GM12878 (cell line): ENCODE measurements around the gene CLEC4G. TPM values are rescaled to one million over a fixed set of nuclear protein-coding genes. Genes with fewer than 3 reads are reported as not detected.

Experiments used
- BCL11A ChIP-seq: IDR thresholded peaks from 2 replicates; pipeline ENCODE4 v1.6.1; 2011; ENCODE audit warnings: low read depth, low read length
- CEBPB ChIP-seq, 2 experiments: fragments of 150-350 bp in 1 of 2; IDR thresholded peaks; 2 replicates each; pipeline ENCODE4 v1.6.1; 2012 to 2014; ENCODE audit warnings: low read depth in 2 of 2, low read length in 2 of 2, borderline replicate concordance in 1 of 2, inconsistent platforms in 1 of 2
- CREB1 ChIP-seq: IDR thresholded peaks from 2 replicates; pipeline ENCODE4 v1.6.1; 2012; ENCODE audit warnings: low read depth, mild to moderate bottlenecking, inconsistent platforms
- DPF2 ChIP-seq: fragments of 450-650 bp; IDR thresholded peaks from 2 replicates; pipeline ENCODE4 v1.6.1; 2017; ENCODE audit warnings: mild to moderate bottlenecking
- EGR1 ChIP-seq, 2 experiments: IDR thresholded peaks; 1 replicate in 1 of 2; 2 replicates in 1 of 2; pipeline ENCODE4 v1.6.1; 2011 to 2012; ENCODE audit warnings: low read depth in 2 of 2, low read length in 2 of 2, borderline replicate concordance in 1 of 2, mild to moderate bottlenecking in 1 of 2, moderate library complexity in 1 of 2
- IKZF1 ChIP-seq: fragments of 450-650 bp; conservative IDR thresholded peaks from 2 replicates; pipeline ENCODE4 v1.6.1; 2017; ENCODE audit warnings: antibody characterized with exemption, mild to moderate bottlenecking
- MLLT1 ChIP-seq: fragments of 450-650 bp; IDR thresholded peaks from 2 replicates; pipeline ENCODE4 v1.6.1; 2016; ENCODE audit warnings: mild to moderate bottlenecking
- MTA3 ChIP-seq: IDR thresholded peaks from 2 replicates; pipeline ENCODE4 v1.6.1; 2012; ENCODE audit warnings: low read length, inconsistent platforms, borderline replicate concordance
- NFIC ChIP-seq: IDR thresholded peaks from 2 replicates; pipeline ENCODE4 v1.6.1; 2012; ENCODE audit warnings: low read depth, mild to moderate bottlenecking, inconsistent platforms, low read length, moderate library complexity
- POLR2AphosphoS2 ChIP-seq: IDR thresholded peaks from 2 replicates; pipeline ENCODE4 v1.6.1; 2011; ENCODE audit warnings: low read depth, mild to moderate bottlenecking, low read length, improper control_type of control experiment, moderate library complexity
- RUNX3 ChIP-seq: IDR thresholded peaks from 2 replicates; pipeline ENCODE4 v1.6.1; 2012; ENCODE audit warnings: low read length, inconsistent platforms
- SMAD5 ChIP-seq: IDR thresholded peaks from 2 replicates; pipeline ENCODE4 v1.6.1; 2016; ENCODE audit warnings: antibody characterized with exemption, low read depth
- SMC3 ChIP-seq: IDR thresholded peaks from 2 replicates; pipeline ENCODE4 v1.6.1; 2011; ENCODE audit warnings: low read length, improper control_type of control experiment, borderline replicate concordance
- SRF ChIP-seq, 2 experiments: IDR thresholded peaks; 2 replicates each; pipeline ENCODE4 v1.6.1; 2011; ENCODE audit warnings: low read depth in 2 of 2, low read length in 2 of 2, mild to moderate bottlenecking in 1 of 2, moderate library complexity in 1 of 2
- SUZ12 ChIP-seq: fragments of 200-600 bp; sonication (generic); IDR thresholded peaks from one replicate; pipeline ENCODE4 v1.6.1; 2018; ENCODE audit warnings: antibody characterized with exemption, mild to moderate bottlenecking; ENCODE audit not compliant: unreplicated experiment
- TAF1 ChIP-seq: IDR thresholded peaks from 2 replicates; pipeline ENCODE4 v1.6.1; 2011; ENCODE audit warnings: mild to moderate bottlenecking, low read depth, low read length, borderline replicate concordance
- TARDBP ChIP-seq: IDR thresholded peaks from 2 replicates; pipeline ENCODE4 v1.6.1; 2016; ENCODE audit warnings: borderline replicate concordance
- YBX1 ChIP-seq: fragments of 450-650 bp; IDR thresholded peaks from 2 replicates; pipeline ENCODE4 v1.6.1; 2016; ENCODE audit warnings: antibody characterized with exemption
- ZNF217 ChIP-seq: fragments of 450-650 bp; IDR thresholded peaks from 2 replicates; pipeline ENCODE4 v1.6.1; 2017; ENCODE audit warnings: antibody characterized with exemption, mild to moderate bottlenecking
- polyA plus RNA-seq, 11 experiments: library from polyadenylated mRNA; depleted of rRNA in 4 of 11; unstranded in 6 of 11; stranded (reverse) in 5 of 11; fragments of >200 nt; fragmentation: Nextera tagmentation in 4 of 11; fragmentation: Illumina TruSeq in 1 of 11; extraction: Ambion mirVana in 4 of 11; extraction: Trizol in 1 of 11; gene quantifications; 1 replicate in 1 of 11; 2 replicates in 10 of 11; pipeline versions ENCODE4 v1.2.1 to v1.2.3, GENCODE V29; 2011 to 2016; ENCODE audit warnings: inconsistent platforms in 2 of 11, missing spikeins in 2 of 11, low read depth in 1 of 11
- total RNA-seq, 4 experiments: library from RNA; depleted of rRNA in 3 of 4; stranded (reverse); fragments of >200 nt in 3 of 4; fragmentation: Illumina TruSeq in 1 of 4; extraction: Trizol in 1 of 4; gene quantifications; 2 replicates each; pipeline versions ENCODE4 v1.2.1 to v1.2.3, GENCODE V29; 2013 to 2021
- TF ChIP-seq, protein P1 (sequence below): fragments of 450-650 bp; IDR thresholded peaks from 2 replicates; pipeline ENCODE4 v1.6.1; 2017; ENCODE audit warnings: mild to moderate bottlenecking, moderate library complexity

Gene CLEC4G
- total and polyA plus RNA-seq, 10 of the 15 experiments (the other 5 are each of a cell fraction or from before 2014, with no cell fraction given): 0.04 TPM; not detected in 9

DNA sequence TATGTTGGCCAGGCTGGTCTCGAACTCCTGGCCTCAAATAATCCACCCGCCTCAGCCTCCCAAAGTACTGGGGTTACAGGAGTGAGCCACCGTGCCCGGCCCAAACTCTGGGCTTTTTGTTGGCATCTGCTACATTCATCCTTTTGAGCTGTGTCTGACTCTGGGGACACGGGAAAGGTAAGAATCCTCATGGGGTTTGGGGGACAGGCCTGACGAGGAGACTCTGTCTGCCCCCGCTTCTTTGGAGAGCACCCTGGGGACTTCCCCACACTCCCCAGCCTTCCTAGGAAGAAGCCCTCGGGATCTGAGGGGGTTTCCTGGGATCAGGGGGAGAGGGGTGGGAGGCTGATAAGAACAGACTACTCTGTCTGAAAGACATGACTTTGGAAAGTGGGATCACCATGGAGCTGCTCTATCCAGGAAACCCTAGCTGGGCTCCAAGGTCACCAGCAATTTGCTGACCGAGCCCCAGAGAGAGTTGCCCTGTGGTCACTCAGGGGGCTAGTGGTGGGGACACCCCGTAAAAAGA lies 21.9 kb downstream of the CLEC4G start (continued):
- TF ChIP-seq, protein P1, sequence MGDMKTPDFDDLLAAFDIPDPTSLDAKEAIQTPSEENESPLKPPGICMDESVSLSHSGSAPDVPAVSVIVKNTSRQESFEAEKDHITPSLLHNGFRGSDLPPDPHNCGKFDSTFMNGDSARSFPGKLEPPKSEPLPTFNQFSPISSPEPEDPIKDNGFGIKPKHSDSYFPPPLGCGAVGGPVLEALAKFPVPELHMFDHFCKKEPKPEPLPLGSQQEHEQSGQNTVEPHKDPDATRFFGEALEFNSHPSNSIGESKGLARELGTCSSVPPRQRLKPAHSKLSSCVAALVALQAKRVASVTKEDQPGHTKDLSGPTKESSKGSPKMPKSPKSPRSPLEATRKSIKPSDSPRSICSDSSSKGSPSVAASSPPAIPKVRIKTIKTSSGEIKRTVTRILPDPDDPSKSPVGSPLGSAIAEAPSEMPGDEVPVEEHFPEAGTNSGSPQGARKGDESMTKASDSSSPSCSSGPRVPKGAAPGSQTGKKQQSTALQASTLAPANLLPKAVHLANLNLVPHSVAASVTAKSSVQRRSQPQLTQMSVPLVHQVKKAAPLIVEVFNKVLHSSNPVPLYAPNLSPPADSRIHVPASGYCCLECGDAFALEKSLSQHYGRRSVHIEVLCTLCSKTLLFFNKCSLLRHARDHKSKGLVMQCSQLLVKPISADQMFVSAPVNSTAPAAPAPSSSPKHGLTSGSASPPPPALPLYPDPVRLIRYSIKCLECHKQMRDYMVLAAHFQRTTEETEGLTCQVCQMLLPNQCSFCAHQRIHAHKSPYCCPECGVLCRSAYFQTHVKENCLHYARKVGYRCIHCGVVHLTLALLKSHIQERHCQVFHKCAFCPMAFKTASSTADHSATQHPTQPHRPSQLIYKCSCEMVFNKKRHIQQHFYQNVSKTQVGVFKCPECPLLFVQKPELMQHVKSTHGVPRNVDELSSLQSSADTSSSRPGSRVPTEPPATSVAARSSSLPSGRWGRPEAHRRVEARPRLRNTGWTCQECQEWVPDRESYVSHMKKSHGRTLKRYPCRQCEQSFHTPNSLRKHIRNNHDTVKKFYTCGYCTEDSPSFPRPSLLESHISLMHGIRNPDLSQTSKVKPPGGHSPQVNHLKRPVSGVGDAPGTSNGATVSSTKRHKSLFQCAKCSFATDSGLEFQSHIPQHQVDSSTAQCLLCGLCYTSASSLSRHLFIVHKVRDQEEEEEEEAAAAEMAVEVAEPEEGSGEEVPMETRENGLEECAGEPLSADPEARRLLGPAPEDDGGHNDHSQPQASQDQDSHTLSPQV: no peak
- TF ChIP-seq CEBPB (IDR thresholded peaks at IDR 0.05; ENCODE audit: borderline replicate concordance in 1 of 2, low read depth in 2 of 2, low read length in 2 of 2): no peak
- no peak for TF ChIP-seq CREB1
- no peak for TF ChIP-seq BCL11A
- no peak for TF ChIP-seq POLR2AphosphoS2
- no peak for TF ChIP-seq TAF1
- TF ChIP-seq DPF2: 0 out of 2 replicates have a peak, but pooled peaks have one; percentile 30
- TF ChIP-seq TARDBP: no peak
- no peak for TF ChIP-seq SUZ12
- no peak for TF ChIP-seq SMC3
- no peak for TF ChIP-seq SRF (IDR thresholded peaks at IDR 0.05; ENCODE audit: low read depth in 2 of 2, low read length in 2 of 2)
- TF ChIP-seq MLLT1: no peak
- TF ChIP-seq MTA3: no peak
- TF ChIP-seq SMAD5: no peak
- TF ChIP-seq ZNF217: peak; percentile 46; the same call in 1 of the 2 replicates
- TF ChIP-seq RUNX3: 0 out of 2 replicates have a peak, but pooled peaks have one; percentile 6
- TF ChIP-seq YBX1: no peak
- TF ChIP-seq IKZF1: peak; percentile 63
- no peak for TF ChIP-seq NFIC
- TF ChIP-seq EGR1 (IDR thresholded peaks at IDR 0.05; ENCODE audit: borderline replicate concordance in 1 of 2, low read depth in 2 of 2, low read length in 2 of 2): peak in 1 of 2 experiments; percentile 33; a peak in 1 of 3 replicates
